ENCODE measurements around the gene LPAR3. TPM values are rescaled to one million over a fixed set of nuclear protein-coding genes. Genes with fewer than 3 reads are reported as not detected.

The LPAR3 gene
- total RNA-seq, 5 donors from 2014 or later (not counting 1 experiment from before 2014, with no cell fraction given) = 0.75 to 7.0 (median 2.9) TPM

DNA sequence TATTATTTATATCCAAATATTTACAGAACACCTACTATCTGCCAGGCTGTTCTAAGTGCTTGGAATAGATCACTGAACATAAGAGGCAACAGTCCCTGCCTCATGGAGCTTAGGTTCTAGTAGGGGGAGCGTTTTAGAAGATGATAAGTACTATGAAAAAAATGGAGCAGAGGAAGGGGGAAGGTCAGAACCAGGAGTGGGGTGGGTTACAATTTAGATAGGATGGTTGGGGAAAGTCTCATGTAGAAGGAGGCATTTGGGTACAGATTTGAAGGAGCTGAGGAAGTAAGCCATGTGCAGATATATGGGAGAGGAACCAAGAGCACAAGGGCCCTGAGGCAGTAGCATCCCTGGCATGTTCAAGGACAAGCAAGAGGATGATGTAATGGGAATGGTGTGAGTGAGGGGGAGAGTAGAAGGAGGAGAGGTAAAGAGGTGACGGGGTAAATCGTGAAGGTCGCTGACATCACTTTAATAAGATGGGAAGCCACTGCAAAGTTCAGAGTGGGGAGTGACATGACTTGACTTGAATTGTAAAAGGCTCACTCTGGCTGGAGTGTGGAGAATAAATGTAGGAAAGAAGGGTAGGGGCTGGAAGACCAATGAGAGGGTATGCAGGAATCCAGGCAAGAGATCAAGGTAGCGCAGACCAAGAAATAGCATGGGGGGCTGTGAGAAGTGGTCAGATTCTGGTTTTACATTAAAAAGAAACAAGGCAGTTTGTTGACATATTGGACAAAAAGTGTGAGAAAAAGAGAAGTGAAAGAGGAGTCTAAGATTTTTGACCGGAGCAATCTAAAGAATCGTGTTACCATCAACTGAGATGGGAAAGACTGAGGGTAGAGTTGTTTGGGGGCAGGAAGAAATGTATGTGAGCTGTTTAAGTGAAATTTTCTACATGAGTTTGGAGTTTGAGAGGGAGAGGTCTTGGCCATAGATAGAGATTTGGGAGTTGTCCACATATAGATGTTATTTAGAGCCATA lies 92.6 kb downstream of the LPAR3 start:
- no peak overlapping the region for H3K27ac ChIP-seq (ENCODE audit: low read length)
- ATAC-seq (replicated peaks in 1 of 4) = no peak
- CTCF ChIA-PET = interaction anchor here in 1 of 2 donors (0.5 kb wide), 1 partner anchor 459 kb away, joined by 3 read pairs; no protein-coding TSS in a partner anchor
- no peaks in the 10 kb centered on the region for H3K4me1 ChIP-seq (ENCODE audit: control insufficient read depth in 1 of 2, extremely low read depth in 1 of 2, insufficient read depth in 2 of 2, low read length in 2 of 2)
- Mint-ChIP-seq H3K27ac (no peak overlapping the region), H3K36me3 (no peaks in the 10 kb centered on the region), H3K4me3 (no peak overlapping the region), H3K27me3 (peaks cover 0 to 3% of the 10 kb centered on the region in 2 donors), H3K9me3 (no peaks in the 10 kb centered on the region), H3K4me1 (peaks cover 0 to 8% (median 0%) of the 10 kb centered on the region in 3 donors)
- 75% methylated on average over 7 of the region's 7 CpGs for WGBS (ENCODE audit: insufficient coverage)
- DNase-seq = no peak
- no peaks in the 10 kb centered on the region for H3K9me3 ChIP-seq
- H3K4me3 ChIP-seq (ENCODE audit: control insufficient read depth in 1 of 2, extremely low read depth in 1 of 2, low read length in 1 of 2) = no peak overlapping the region
- POLR2A ChIA-PET = no interaction called here
- H3K36me3 ChIP-seq (ENCODE audit: control insufficient read depth in 2 of 2, extremely low read depth in 1 of 2, insufficient read depth in 1 of 2, low read length in 1 of 2) = no peaks in the 10 kb centered on the region
- peaks cover 0 to 8% of the 10 kb centered on the region in 2 experiments for H3K27me3 ChIP-seq (replicated peaks in 1 of 2; ENCODE audit: control insufficient read depth in 2 of 2, extremely low read depth in 1 of 2, insufficient read depth in 2 of 2, low read length in 1 of 2)

DNA sequence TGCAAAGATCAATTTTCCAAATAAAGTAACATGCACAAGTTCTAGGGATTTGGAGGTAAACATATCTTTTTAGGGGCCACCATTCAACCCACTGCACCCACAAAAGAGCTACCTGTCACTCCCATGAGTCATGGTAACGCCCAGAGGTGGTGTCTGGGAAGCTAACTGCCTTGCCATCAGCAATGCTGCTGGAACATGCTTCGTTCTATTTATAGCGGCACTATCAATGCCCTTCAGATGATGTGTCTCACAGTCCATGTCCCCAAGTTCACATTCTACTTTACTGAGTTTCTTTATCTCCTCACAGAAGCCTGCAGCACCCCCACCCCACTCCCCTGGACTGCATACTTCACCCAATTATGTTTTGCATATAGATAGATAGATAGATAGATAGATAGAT lies 95.4 kb downstream of the LPAR3 start:
- Histone ChIP-seq H3K36me3 (ENCODE audit: control insufficient read depth in 2 of 2, extremely low read depth in 1 of 2, insufficient read depth in 1 of 2, low read length in 1 of 2) (no peaks in the 10 kb centered on the region), H3K9me3 (no peaks in the 10 kb centered on the region), H3K4me3 (ENCODE audit: control insufficient read depth in 1 of 2, extremely low read depth in 1 of 2, low read length in 1 of 2) (no peak overlapping the region), H3K27ac (ENCODE audit: low read length) (no peak overlapping the region), H3K4me1 (ENCODE audit: control insufficient read depth in 1 of 2, extremely low read depth in 1 of 2, insufficient read depth in 2 of 2, low read length in 2 of 2) (no peaks in the 10 kb centered on the region), H3K27me3 (replicated peaks in 1 of 2; ENCODE audit: control insufficient read depth in 2 of 2, extremely low read depth in 1 of 2, insufficient read depth in 2 of 2, low read length in 1 of 2) (peaks cover 0 to 8% of the 10 kb centered on the region in 2 experiments)
- peaks cover 0 to 2% (median 2%) of the 10 kb centered on the region in 3 donors for H3K9me3 Mint-ChIP-seq
- 87% methylated on average over 3 of the region's 3 CpGs for WGBS (ENCODE audit: insufficient coverage)
- peaks cover 0 to 8% (median 0%) of the 10 kb centered on the region in 3 donors for H3K4me1 Mint-ChIP-seq
- DNase-seq (no peak), ATAC-seq (replicated peaks in 1 of 4) (no peak)
- POLR2A ChIA-PET = no interaction called here
- peaks cover 0 to 3% of the 10 kb centered on the region in 2 donors for H3K27me3 Mint-ChIP-seq
- H3K36me3 Mint-ChIP-seq = peaks cover 1% of the 10 kb centered on the region
- H3K4me3 Mint-ChIP-seq = no peak overlapping the region
- CTCF ChIA-PET = no interaction called here
- no peak overlapping the region for H3K27ac Mint-ChIP-seq

DNA sequence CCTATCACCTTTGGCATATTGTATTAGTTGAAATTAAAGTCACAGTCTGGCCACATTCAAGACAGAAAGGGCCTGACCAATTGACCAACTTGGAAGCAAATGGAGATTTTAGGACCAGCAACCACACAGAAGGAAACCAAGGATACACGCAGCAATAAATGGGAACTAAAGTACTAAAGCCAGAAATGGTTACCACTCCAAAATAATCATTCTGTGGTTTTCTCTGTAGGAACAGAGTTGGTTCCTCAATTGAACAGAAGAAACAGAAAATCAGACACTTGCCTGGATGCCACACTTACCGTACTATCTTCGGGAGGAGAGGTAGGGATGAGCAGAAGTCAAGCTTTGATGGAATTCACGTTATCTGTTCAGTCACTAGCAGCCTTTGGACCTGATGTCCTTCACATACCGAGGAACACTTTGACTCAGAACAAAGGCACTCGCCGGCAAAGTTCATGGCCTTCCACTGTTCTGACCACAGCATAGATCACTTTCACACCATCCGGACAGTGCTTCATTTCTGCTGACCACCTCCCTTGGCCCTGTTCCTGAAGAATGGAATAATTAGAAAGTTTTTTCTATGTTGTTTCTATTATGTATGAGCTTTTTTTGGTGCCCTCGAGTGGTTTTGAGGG lies 96.9 kb downstream of the LPAR3 start:
- H3K4me3 Mint-ChIP-seq = no peak overlapping the region
- POLR2A ChIA-PET = no interaction called here
- CTCF ChIA-PET = no interaction called here
- H3K4me1 Mint-ChIP-seq = peaks cover 0 to 8% (median 0%) of the 10 kb centered on the region in 3 donors
- Histone ChIP-seq H3K4me1 (ENCODE audit: control insufficient read depth in 1 of 2, extremely low read depth in 1 of 2, insufficient read depth in 2 of 2, low read length in 2 of 2) (no peaks in the 10 kb centered on the region), H3K27ac (ENCODE audit: low read length) (no peak overlapping the region), H3K4me3 (ENCODE audit: control insufficient read depth in 1 of 2, extremely low read depth in 1 of 2, low read length in 1 of 2) (no peak overlapping the region), H3K27me3 (replicated peaks in 1 of 2; ENCODE audit: control insufficient read depth in 2 of 2, extremely low read depth in 1 of 2, insufficient read depth in 2 of 2, low read length in 1 of 2) (peaks cover 0 to 8% of the 10 kb centered on the region in 2 experiments), H3K9me3 (no peaks in the 10 kb centered on the region), H3K36me3 (ENCODE audit: control insufficient read depth in 2 of 2, extremely low read depth in 1 of 2, insufficient read depth in 1 of 2, low read length in 1 of 2) (no peaks in the 10 kb centered on the region)
- H3K27ac Mint-ChIP-seq = no peak overlapping the region
- ATAC-seq (replicated peaks in 1 of 4) (no peak), DNase-seq (no peak)
- H3K27me3 Mint-ChIP-seq = peaks cover 0 to 3% of the 10 kb centered on the region in 2 donors
- peaks cover 6% of the 10 kb centered on the region for H3K36me3 Mint-ChIP-seq
- 76% methylated on average over 2 of the region's 9 CpGs for WGBS (ENCODE audit: insufficient coverage)
- H3K9me3 Mint-ChIP-seq = peaks cover 0 to 12% (median 8%) of the 10 kb centered on the region in 3 donors

DNA sequence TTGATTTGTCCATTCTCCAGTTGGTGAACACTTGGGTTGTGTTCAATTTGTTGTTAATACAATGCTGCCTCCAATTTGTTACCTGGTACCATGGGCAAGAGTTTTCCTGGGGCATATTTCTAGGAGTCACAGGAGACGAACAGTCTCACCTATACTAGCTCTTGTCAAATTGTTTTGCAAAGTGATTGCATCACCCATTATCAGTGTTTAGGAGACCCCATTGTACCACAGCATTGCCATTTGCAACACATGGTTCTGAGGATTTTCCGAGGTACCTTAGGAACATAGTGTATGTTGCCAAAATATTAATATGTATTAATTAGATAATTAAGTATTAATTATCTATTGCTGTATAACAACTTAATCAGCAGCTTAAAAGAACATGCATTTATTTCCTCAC lies 97.8 kb downstream of the LPAR3 start:
- H3K4me3 Mint-ChIP-seq = no peak overlapping the region
- H3K27me3 ChIP-seq (replicated peaks in 1 of 2; ENCODE audit: control insufficient read depth in 2 of 2, extremely low read depth in 1 of 2, insufficient read depth in 2 of 2, low read length in 1 of 2) = peaks cover 0 to 8% of the 10 kb centered on the region in 2 experiments
- no peaks in the 10 kb centered on the region for H3K36me3 ChIP-seq (ENCODE audit: control insufficient read depth in 2 of 2, extremely low read depth in 1 of 2, insufficient read depth in 1 of 2, low read length in 1 of 2)
- no peak overlapping the region for H3K27ac Mint-ChIP-seq
- peaks cover 6% of the 10 kb centered on the region for H3K36me3 Mint-ChIP-seq
- H3K9me3 ChIP-seq = no peaks in the 10 kb centered on the region
- no CpG with 5 or more reads among the region's 2 CpGs for WGBS (ENCODE audit: insufficient coverage)
- peaks cover 0 to 8% (median 0%) of the 10 kb centered on the region in 3 donors for H3K4me1 Mint-ChIP-seq
- ATAC-seq (replicated peaks in 1 of 4) (no peak), DNase-seq (no peak)
- H3K4me3 ChIP-seq (ENCODE audit: control insufficient read depth in 1 of 2, extremely low read depth in 1 of 2, low read length in 1 of 2) = no peak overlapping the region
- no peak overlapping the region for H3K27ac ChIP-seq (ENCODE audit: low read length)
- peaks cover 0 to 12% (median 8%) of the 10 kb centered on the region in 3 donors for H3K9me3 Mint-ChIP-seq
- H3K4me1 ChIP-seq (ENCODE audit: control insufficient read depth in 1 of 2, extremely low read depth in 1 of 2, insufficient read depth in 2 of 2, low read length in 2 of 2) = no peaks in the 10 kb centered on the region
- CTCF ChIA-PET = interaction anchor here in 1 of 2 donors (0.8 kb wide), 1 partner anchor 16 kb away, joined by 3 read pairs; no protein-coding TSS in a partner anchor
- peaks cover 0 to 3% of the 10 kb centered on the region in 2 donors for H3K27me3 Mint-ChIP-seq
- POLR2A ChIA-PET = no interaction called here

DNA sequence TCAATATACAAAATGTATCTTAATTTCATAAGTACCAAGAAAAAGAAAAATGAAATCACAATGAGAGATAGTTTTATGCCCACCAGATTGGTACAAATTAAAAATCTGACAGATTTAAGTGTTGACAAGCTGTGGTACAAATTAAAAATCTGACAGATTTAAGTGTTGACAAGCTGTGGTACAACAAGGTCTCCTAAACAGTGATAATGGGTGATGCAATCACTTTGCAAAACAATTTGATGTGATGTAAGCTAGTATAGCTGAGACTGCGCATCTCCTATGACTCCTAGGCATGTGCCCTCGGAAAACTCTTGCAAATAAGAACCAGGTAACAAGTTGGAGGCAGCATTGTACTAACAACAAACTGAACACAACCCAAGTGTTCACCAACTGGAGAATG lies 100.6 kb downstream of the LPAR3 start:
- H3K4me3 Mint-ChIP-seq = no peak overlapping the region
- ChIA-PET CTCF (interaction anchor here (0.5 to 1.3 kb wide), 3 partner anchors 10 to 888 kb away, joined by 3 to 7 read pairs (median 3); no protein-coding TSS in a partner anchor), POLR2A (interaction anchor here in 1 of 2 donors (0.6 kb wide), 1 partner anchor 248 kb away, joined by 4 read pairs; no protein-coding TSS in a partner anchor)
- Histone ChIP-seq H3K36me3 (ENCODE audit: control insufficient read depth in 2 of 2, extremely low read depth in 1 of 2, insufficient read depth in 1 of 2, low read length in 1 of 2) (no peaks in the 10 kb centered on the region), H3K9me3 (no peaks in the 10 kb centered on the region), H3K27me3 (replicated peaks in 1 of 2; ENCODE audit: control insufficient read depth in 2 of 2, extremely low read depth in 1 of 2, insufficient read depth in 2 of 2, low read length in 1 of 2) (peaks cover 0 to 2% of the 10 kb centered on the region in 2 experiments), H3K4me3 (ENCODE audit: control insufficient read depth in 1 of 2, extremely low read depth in 1 of 2, low read length in 1 of 2) (no peak overlapping the region), H3K4me1 (ENCODE audit: control insufficient read depth in 1 of 2, extremely low read depth in 1 of 2, insufficient read depth in 2 of 2, low read length in 2 of 2) (no peaks in the 10 kb centered on the region), H3K27ac (ENCODE audit: low read length) (no peak overlapping the region)
- peaks cover 0 to 12% (median 8%) of the 10 kb centered on the region in 3 donors for H3K9me3 Mint-ChIP-seq
- H3K4me1 Mint-ChIP-seq = no peaks in the 10 kb centered on the region
- H3K27ac Mint-ChIP-seq = no peak overlapping the region
- H3K36me3 Mint-ChIP-seq = peaks cover 6% of the 10 kb centered on the region
- H3K27me3 Mint-ChIP-seq = peaks cover 0 to 3% of the 10 kb centered on the region in 2 donors
- 80% methylated on average over 1 of the region's 2 CpGs for WGBS (ENCODE audit: insufficient coverage)
- ATAC-seq (replicated peaks in 1 of 4) = no peak
- DNase-seq = no peak

DNA sequence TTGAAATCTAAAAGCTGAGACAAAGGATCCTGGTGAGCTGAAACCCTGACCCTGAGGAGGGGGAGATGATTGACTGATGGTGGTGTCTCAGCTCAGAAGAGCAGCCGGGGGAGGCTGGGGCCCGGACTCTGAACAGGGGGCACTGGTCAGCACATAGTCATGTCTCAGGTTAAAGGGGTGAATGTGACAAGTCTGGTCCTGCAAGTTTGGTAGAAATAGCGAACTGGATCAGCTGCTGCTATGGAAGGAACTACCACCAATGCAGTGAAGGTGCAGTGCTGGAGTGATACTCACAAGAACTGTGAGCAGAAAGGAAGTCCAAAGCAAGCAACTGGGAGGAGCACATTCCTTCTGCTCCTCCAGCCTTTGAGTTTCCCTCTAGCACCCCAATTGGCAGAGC lies 104.0 kb downstream of the LPAR3 start:
- CTCF ChIA-PET = interaction anchor here in 1 of 2 donors (1.0 kb wide), 1 partner anchor 29 kb away, joined by 3 read pairs; no protein-coding TSS in a partner anchor

More for the DNA sequence above, 104.0 kb downstream of the LPAR3 start:
- Histone ChIP-seq H3K27me3 (replicated peaks in 1 of 2; ENCODE audit: control insufficient read depth in 2 of 2, extremely low read depth in 1 of 2, insufficient read depth in 2 of 2, low read length in 1 of 2) (no peaks in the 10 kb centered on the region), H3K27ac (ENCODE audit: low read length) (no peak overlapping the region), H3K4me3 (ENCODE audit: control insufficient read depth in 1 of 2, extremely low read depth in 1 of 2, low read length in 1 of 2) (no peak overlapping the region), H3K9me3 (no peaks in the 10 kb centered on the region), H3K36me3 (ENCODE audit: control insufficient read depth in 2 of 2, extremely low read depth in 1 of 2, insufficient read depth in 1 of 2, low read length in 1 of 2) (no peaks in the 10 kb centered on the region), H3K4me1 (ENCODE audit: control insufficient read depth in 1 of 2, extremely low read depth in 1 of 2, insufficient read depth in 2 of 2, low read length in 2 of 2) (no peaks in the 10 kb centered on the region)
- no peaks in the 10 kb centered on the region for H3K27me3 Mint-ChIP-seq
- no peak overlapping the region for H3K27ac Mint-ChIP-seq
- no peaks in the 10 kb centered on the region for H3K4me1 Mint-ChIP-seq
- peaks cover 0 to 12% (median 8%) of the 10 kb centered on the region in 3 donors for H3K9me3 Mint-ChIP-seq
- 78% methylated on average over 3 of the region's 3 CpGs for WGBS (ENCODE audit: insufficient coverage)
- DNase-seq (no peak), ATAC-seq (replicated peaks in 1 of 4) (no peak)
- no peak overlapping the region for H3K4me3 Mint-ChIP-seq
- H3K36me3 Mint-ChIP-seq = peaks cover 6% of the 10 kb centered on the region
- POLR2A ChIA-PET = no interaction called here

Data from T-cell (primary cell).